ENCODE measurements around the gene TP73.

Gene TP73

DNA sequence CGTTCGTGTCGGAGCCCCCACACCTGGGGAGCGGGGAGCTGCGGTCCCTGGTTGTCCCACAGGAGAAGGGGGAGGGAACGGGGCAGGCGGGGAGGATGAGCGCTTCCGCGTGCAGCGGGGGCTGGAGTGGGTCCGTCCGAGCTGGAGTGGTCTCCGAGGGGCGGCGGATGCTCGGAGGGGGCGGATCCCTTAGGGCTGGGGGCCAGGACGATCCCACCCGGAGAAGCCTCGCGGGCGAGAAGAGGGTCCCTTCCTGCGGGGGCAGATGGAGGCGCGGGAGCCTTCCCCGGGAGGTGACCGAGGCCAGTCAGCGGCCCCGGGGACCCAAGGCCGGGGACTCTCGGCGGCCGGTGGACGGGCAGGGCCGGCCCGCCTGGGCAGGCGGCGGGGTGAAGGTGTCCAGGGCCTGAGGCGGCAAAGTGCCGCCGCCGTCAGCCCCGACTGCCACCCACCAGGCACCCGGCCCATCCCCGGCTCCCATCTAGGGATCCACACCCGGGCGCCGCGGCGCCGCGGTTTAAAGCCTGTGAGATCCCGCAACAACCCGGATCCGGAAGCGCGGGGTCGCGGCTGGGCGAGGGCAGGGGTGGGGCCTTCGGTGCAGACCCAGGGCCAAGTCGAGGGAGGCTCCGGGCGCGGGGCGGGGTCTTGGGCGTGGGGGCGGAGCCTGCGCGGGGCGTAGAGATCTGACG is 94.7 kb downstream of the TP73 start:
- TF ChIP-seq GATA3 (IDR thresholded peaks at IDR 0.05; ENCODE audit: low read depth, low read length) (no peak), GATA2 (IDR thresholded peaks at IDR 0.05; ENCODE audit: low read depth, low read length) (no peak)

DNA sequence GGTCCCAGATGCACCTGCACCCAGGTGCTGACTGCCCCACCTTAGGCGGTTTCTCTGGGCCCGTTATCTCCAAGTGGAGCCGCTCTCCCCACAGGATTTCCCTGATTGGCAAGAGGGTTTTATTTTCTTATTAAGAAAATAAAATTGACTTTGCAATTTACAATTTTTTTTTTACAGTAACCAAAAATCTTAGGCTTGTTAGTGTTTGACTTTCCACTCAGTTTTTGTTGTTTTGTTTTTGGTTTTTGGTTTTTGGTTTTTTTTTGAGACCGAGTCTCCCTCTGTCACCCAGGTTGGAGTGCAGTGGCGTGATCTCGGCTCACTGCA is 95.2 kb downstream of the TP73 start:
- no peak for TF ChIP-seq GATA2 (IDR thresholded peaks at IDR 0.05; ENCODE audit: low read depth, low read length)

DNA sequence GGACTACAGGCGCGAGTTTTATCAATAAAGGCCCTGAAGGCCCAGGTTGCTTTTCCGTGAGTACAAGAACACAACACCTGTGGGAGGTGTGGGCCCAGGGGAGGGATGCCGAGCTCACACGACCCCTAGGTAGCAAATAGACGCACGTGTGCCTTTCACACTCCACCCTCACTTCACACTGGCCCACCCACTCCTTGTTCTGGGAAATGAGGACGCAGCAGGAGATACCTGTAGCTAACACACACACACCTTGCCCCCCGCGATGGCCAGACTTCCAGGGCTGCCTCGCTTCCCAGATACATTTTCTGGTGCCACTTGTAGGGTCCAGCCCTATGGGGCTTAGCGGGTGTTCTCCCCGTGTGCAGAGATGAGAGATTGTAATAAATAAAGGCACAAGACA is 95.6 kb downstream of the TP73 start:
- TF ChIP-seq GATA2 (IDR thresholded peaks at IDR 0.05; ENCODE audit: low read depth, low read length) (no peak), GATA3 (IDR thresholded peaks at IDR 0.05; ENCODE audit: low read depth, low read length) (no peak)

DNA sequence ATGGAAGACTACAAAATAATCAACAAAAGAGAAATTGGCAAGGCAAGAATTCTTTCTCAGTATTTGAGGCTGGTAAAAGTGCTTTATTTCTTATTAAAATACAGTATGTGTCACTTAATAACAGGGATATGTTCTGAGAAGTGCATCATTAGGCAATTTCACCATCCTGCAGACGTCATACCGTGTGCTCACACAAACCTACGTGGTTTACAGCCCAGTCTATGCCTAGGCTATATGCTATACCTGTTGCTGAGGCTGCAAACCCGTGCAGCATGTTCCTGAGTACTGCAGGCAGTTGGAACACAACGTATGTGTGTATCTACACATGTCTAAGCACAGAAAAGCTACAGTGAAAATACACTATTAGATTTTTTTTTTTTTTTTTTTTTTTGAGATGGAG is 97.2 kb downstream of the TP73 start:
- TF ChIP-seq GATA2 (IDR thresholded peaks at IDR 0.05; ENCODE audit: low read depth, low read length) (no peak), GATA3 (IDR thresholded peaks at IDR 0.05; ENCODE audit: low read depth, low read length) (no peak)

DNA sequence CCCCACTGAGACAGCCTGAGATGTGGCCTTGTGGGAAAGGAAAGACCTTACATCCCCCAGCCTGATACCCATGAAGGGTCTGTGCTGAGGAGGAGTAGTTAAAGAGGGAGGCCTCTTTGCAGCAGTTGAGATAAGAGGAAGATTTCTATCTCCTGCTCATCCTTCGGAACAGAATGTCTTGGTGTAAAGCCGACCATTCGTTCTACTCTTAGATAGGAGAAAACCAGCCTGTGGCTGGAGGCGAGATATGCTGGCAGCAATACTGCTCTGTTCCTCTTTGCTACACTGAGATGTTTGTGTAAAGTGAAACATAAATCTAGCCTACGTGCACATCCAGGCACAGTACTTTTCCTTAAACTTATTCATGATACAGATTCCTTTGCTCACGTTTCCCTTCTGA is 98.4 kb downstream of the TP73 start:
- no peak for TF ChIP-seq GATA3 (IDR thresholded peaks at IDR 0.05; ENCODE audit: low read depth, low read length)
- TF ChIP-seq GATA2 (IDR thresholded peaks at IDR 0.05; ENCODE audit: low read depth, low read length), result no peak

DNA sequence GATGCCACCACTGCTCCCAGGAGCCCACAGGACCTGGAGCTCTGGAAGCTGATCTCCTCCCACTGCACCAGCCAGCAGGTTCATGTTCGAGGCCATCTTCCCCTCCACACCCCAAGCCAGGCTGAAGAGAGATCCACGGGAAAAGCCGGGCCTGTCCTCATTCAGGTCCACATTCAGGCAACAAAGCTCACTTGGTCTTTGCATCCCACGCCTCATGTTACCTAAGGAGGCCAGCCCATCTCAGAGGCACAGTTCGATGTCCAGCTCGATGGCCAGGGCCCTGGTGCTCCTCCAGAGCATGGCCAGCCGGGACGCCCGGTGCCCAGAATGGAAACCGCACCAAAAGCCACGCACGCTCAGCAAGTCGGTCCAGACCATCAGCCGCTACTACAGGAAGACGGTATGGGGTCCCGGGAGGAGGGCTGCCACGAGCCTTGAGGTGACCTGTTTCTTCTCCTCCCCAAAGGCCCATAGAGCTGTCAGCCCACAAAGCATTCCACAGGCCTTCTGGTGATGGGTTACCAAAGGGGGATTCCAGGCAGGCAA is 100.2 kb downstream of the TP73 start, which contains the start of gene CCDC27:
TSS of gene CCDC27 (plus strand) at position 51 of the 546 bp plus-strand sequence. CDS start at position 83, 32 bp downstream.
- TF ChIP-seq GATA2 (IDR thresholded peaks at IDR 0.05; ENCODE audit: low read depth, low read length) (no peak), GATA3 (IDR thresholded peaks at IDR 0.05; ENCODE audit: low read depth, low read length) (no peak)

DNA sequence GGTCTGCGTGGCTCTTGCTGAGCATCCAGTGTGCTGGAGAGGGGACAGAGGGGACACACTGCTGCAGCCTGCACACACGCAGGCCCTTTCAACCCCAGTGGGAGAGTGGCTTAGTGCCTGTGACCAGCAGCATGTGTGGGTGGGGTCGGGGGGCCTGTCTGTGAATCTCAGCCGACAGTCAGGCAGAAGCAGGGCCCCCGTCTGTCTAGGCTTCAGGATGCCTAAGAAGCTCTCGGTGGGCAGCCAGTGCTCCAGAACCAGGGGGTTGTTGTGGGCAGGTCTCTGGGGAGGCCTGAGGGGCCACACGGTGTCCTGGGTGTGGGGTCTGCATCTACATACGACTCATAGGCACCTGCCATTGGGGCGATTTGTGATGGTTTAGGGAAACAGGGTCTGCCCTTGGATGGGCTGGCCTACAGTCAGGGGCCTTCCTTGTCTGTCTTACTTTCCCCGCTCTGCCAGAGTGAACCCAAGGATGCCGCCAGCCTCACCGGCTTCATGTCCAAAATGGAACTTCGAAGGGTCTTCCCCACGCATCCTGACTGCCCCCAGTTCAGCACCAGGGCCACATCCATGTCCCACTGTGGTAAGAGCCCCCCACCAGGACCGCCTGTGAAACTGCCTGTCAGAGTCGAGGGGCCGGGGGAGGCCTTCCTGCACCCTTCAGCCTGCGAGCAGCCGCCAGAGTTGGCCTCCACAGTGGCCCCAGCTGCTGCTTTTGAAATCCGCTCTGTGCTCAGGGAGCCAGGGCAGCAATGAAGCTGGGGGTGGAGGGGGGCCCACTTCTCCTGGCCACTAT is 101.5 kb downstream of the TP73 start:
- no peak for TF ChIP-seq GATA3 (IDR thresholded peaks at IDR 0.05; ENCODE audit: low read depth, low read length)
- no peak for TF ChIP-seq GATA2 (IDR thresholded peaks at IDR 0.05; ENCODE audit: low read depth, low read length)

DNA sequence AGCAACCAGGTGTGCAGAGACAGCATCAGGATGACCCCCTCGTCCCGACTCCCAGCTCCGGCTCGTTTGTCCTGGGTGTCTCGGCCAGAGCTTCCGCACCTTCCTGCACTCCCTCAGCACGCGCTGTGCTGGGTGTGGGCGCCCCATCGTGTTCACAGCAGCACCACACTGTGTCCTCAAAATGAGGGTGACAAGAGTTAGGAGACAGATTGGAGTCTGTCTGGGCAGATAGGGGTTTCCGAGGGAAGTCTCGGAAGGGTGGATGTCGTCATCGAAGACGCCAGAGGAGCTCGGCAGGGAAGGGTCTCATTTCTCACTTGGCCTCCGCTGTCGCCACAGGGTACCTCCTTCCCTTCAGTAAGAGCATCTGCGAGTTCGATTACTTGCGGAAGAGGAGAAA is 104.1 kb downstream of the TP73 start:
- TF ChIP-seq GATA3 (IDR thresholded peaks at IDR 0.05; ENCODE audit: low read depth, low read length) (no peak), GATA2 (IDR thresholded peaks at IDR 0.05; ENCODE audit: low read depth, low read length) (no peak)

DNA sequence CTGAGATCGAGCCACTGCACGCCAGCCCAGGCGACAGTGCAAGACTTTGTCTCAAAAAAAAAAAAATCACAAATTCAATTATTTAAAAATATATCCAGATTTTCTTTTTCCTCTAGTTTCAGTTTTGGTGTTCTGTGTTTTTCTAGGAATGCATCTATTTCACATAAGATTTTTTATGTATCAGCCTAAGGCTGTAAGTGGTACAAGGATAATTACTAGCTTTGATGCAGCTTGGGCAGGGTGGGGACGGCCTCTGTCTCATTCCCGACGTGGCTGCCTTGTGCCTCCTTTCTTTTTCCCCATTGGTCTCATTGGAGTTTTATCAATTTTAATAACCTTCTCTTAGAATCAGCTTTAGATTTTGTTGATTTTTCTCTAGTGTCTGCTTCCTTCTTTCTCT is 106.8 kb downstream of the TP73 start:
- no peak for TF ChIP-seq GATA2 (IDR thresholded peaks at IDR 0.05; ENCODE audit: low read depth, low read length)

DNA sequence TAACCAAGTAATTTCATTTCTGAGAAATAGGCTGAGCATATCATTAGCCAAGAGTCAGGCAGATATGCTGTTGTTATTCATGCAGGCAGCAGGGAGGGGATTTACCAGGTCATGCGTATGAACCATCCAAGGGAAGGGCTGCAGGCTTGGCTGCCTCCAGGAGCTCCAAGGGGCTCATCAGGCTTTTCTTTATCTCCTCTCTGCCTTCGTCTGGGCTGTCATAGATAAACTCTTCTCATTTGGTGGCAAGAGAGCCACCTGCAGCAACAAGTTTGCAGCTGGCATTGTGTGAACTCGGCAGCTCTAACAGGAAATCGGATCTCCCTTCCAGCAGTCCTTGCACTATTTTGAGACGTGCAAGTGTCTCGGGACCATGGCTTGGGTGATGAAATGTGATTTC is 107.5 kb downstream of the TP73 start:
- TF ChIP-seq GATA2 (IDR thresholded peaks at IDR 0.05; ENCODE audit: low read depth, low read length) (no peak), GATA3 (IDR thresholded peaks at IDR 0.05; ENCODE audit: low read depth, low read length) (no peak)

DNA sequence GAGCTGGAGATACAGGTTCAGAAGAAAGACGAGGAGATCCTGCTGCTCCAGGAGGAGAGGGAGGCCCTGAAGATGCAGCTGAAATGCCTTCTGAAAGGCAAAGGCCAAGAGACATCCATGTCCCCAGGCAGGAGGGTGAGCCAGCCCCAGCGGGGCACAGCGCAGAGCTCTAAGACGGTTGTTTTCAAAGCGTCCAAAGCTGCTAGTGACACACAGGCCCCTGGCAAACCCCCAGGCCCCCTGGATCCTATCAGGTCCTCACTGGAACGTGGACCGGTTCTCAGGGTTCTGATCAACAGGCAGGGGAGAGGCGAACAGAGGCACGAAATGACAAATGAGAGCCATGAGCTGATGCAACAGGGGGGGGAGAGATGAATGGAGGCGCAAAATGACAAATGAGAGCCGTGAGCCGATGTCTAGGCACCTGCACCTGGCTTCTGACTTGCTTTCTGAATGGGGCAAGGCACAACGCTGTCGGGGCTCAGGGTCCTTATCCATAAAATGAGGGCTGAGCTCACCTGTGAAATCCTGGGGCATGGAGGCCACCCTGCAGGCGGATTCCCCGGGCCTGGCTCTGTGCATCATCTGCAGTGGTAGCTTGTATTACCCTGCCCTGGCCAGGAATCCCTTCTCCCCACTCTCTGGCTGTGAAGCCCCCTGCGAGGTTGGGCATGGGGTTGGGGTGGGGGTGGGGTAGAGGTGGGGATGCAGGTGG is 109.1 kb downstream of the TP73 start:
- no peak for TF ChIP-seq GATA3 (IDR thresholded peaks at IDR 0.05; ENCODE audit: low read depth, low read length)
- TF ChIP-seq GATA2 (IDR thresholded peaks at IDR 0.05; ENCODE audit: low read depth, low read length), result no peak

DNA sequence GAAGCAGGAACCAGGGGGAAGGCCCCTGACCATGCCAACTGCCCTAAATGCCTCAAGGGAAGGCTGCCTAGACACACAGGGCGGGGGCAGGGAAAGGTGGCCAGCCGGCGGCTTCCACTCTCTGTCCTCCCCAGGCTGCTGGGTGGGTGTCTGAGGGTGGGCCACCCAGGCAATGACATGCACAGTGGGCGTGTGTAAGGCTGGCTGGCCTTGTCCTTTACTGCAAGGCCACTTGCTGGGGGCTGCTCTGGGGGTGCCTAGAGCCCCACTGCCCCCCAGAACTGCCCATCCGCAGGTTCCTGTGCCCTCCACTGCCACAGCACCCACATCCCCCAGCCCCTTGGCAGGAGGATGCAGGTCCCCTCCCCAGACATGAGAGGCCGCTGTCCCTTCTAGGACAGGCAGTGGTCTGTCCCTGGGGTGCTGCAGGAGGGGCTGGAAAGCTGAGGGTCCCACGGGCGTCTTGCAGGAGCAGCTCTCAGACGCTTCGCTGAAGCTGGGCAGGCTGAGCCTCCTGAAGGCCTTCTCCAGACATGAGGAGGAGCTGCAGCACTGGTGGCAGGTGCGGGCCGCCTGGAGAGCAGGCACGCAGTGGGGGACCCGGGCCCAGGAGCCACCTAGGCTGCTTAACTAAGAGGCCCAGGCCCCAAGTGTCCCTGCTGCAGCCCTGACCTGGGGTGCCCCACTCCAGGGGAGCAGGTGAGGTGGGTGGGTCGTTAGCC is 110.0 kb downstream of the TP73 start:
- TF ChIP-seq GATA2 (IDR thresholded peaks at IDR 0.05; ENCODE audit: low read depth, low read length), result no peak
- no peak for TF ChIP-seq GATA3 (IDR thresholded peaks at IDR 0.05; ENCODE audit: low read depth, low read length)

DNA sequence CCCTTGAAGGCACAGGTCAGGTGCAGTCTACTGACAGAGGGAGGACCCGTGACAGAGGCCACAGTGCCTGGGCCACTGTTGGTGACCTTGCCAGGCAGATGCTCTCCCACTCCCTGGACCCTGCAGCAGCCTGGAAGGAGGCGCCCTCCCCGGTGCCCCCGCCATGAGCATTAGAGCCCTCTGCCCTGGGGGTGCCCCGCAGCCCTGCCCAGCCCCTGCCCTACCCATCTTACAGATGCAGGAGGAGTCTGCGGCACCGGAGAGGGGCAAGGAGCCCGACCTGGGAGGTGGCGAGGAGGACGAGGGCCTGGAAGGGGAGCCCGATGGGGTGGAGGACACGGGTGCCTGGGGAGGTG is 110.5 kb downstream of the TP73 start:
- TF ChIP-seq GATA2 (IDR thresholded peaks at IDR 0.05; ENCODE audit: low read depth, low read length), result no peak
- no peak for TF ChIP-seq GATA3 (IDR thresholded peaks at IDR 0.05; ENCODE audit: low read depth, low read length)

Measured in SH-SY5Y (cell line).